GM19438 (cell line): ENCODE results near the gene TBC1D16.

Experiments used
- ATAC-seq: cut with Tn5 transposase; IDR thresholded peaks from one replicate; pipeline ENCODE4 v1.9.1; 2021; ENCODE audit warnings: low read depth; ENCODE audit not compliant: unreplicated experiment

The TBC1D16 gene

DNA sequence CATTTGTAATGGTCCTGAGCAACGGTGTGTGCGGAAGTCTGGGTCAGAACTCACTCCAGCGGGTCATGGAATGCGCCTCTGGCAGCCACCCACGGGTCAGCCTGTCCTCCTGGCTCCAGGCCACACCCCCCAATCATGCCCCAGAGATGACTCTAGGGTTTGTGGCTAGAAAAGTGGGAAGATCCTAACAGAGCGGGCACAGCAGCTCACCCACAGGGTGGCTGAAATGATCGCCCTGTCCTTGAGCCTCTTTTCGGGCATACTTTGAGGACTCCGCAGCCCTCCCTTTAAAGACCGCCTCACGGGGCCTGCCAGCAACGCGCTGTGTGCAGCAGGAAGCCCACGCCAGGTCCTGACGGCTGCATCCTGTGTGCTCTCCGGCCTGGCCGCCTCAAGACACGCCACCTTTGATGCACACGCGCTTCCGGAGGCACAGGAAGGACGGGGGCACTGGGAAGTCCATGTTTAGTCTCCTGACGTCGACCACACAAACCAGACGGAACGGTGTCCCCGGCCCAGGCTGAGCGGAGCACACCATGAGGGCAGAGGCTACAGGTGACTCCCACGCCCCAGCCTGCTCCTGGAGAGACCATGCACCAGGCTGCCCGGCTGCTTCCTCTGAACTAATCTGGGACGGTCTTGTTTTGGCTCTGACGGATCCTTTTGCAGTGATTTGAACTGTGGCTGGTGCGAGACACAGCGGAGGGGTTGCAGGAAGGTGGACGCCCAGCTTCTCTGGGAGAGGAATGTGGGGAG, 92.9 kb downstream of the TBC1D16 start:
- no peak for ATAC-seq

- ATAC-seq, result no peak
These were observed 93.7 kb downstream of the TBC1D16 start for GRCh38 chr17:79942011-79942405.

- no peak for ATAC-seq
These were observed 94.3 kb downstream of the TBC1D16 start for GRCh38 chr17:79941088-79942010.

- ATAC-seq, result no peak
These were observed 95.1 kb downstream of the TBC1D16 start for GRCh38 chr17:79940459-79941087.

GRCh38 chr17:79939755-79940458, 95.8 kb downstream of the TBC1D16 start:
- ATAC-seq, result no peak

DNA sequence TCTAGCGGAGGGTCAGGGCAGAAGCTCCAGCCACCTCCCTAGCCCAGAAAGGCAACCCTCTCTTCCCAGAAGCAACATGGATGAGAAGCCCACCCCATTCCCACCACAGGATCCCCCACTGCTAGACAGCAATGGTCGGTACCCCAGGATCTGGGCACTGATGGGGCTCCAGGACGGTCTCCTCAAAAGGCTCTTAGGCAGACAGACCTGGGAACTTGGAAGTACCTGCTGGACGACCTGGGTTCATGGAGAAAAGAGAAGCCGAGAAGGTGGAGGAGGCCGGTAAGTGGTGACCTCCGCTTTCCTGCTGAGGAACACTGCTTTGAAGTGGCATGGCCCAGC, 96.6 kb downstream of the TBC1D16 start:
- no peak for ATAC-seq

DNA sequence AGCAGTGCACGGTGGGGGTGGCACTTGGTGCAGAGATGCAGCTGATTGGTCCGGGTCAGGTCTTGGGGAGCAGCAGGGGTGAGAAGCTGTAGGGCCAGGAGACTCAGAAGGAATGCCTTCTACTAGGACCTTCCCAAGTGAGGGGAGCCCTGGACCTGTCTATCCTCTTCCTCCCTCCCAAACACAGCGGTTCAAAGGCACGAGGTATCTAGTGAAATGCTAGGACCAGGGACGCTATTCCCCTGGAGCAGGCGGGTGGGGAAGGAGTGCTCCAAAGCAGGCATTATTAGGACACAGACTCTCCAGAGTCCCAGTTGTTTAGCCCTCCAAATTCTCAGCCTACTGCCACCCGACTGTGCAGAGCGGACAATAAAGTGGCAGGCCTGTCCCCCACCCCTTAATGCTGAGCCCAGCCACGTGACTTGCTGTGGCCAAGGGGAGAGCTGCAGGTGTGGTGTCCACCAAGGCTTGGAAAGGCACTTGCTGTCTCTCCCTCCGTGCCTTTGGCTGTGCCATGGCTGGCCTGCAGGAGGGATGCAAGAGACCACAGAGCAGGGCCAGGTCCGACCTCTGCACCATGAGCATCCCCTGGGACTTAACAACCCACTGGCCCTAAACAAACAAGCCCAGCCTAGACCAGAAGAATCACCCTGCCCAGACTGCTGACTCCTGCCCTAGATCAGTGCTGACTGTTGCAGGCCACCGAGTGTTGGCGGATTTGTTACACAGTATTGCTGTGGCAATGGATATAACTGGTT, 97.2 kb downstream of the TBC1D16 start:
- ATAC-seq, result no peak

DNA sequence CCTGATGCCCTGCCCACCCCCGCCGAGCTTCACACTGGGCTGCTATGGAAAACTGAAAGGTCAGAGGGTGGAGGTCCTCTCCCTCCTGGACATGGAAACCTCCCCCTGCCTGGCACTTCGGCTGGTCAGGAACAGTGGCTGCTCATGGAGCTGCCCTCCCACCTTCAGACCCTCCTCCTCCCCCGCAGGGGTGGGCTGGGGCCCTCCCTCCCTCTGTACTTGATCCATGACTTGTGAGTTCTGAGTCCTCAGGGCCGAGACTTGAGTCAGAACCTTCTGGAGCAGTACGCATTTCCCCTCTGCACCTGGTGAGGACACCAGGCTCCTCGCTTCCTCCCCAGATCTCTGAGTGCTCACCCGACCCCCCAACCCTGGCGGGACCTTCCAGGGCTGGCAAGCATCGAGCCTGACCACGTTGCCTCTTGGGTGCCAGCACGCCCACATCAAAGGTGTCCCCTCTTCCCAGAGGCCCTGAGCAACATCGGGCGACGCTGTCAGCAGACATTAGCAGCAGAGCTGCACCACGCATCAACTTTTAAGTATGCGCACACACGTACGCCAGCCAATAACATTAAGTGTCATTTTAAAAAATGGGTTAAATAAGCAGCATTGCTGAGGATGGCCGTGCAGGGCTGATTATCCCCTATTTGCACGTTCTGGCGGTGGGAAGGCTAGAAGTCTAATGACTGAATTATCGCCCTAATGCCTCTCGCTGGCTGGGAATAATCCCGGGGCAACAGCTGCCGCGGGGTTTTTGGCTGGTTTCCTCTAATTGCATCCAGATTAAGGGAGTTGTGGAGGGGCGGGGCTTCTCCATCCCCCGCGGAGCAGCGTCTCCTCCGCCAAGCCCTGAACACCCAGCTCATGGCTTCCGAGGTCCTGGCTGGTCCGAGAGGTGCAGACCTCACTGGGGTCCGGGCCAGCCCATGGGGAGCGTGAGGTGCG, 98.0 kb downstream of the TBC1D16 start:
- no peak for ATAC-seq

GRCh38 chr17:79936641-79937381, 98.9 kb downstream of the TBC1D16 start:
- ATAC-seq, result no peak

- ATAC-seq, result no peak
These were observed 99.6 kb downstream of the TBC1D16 start for GRCh38 chr17:79936050-79936449.

- ATAC-seq, result no peak
These were observed 100.3 kb downstream of the TBC1D16 start for GRCh38 chr17:79935197-79935885.

- no peak for ATAC-seq
These were observed 101.1 kb downstream of the TBC1D16 start for GRCh38 chr17:79934653-79934970.

GRCh38 chr17:79933863-79934652, 101.6 kb downstream of the TBC1D16 start:
- ATAC-seq, result no peak

DNA sequence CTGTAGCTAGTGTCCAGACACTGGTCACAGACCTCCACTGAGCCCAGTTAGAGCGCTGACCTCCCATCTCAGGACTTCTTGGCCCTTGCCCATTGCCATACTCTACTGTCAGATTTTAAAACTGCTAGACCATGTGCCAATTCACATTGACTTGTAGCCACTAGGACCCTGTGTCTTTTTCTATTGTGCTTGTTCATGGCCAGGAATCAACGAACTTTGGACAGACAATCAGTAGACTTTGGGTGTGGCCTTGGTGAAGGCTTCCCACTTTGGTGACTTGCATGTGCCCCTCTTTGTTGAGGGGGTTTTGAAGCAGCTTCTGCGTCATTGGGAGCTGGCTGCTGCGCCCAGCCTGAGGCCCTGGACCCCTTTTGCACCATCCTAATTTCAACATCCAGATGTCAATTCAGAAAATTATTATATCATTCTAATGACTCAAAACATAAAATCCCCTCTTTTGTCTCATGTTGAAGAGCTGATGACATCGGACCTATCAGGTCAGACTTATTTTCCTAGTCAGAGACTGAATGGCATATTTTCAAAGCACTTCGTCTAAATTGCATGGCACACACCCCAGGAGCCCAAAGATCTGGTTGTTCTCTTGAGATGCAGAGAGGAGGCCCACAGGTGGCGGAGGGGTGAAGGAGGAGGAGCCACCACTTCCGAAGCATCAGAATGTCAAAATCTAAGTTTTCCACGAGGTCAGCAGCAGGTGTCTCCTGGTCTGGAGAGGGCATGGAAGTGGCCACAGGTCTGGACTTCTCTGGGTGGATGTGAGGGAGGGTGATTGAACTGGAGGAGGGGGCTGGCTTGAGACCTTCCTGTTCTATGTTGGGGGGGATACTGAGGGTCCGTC, 103.0 kb downstream of the TBC1D16 start:
- no peak for ATAC-seq

- ATAC-seq, result no peak
These were observed 103.8 kb downstream of the TBC1D16 start for GRCh38 chr17:79931817-79932309.
